GM23338 (cell line): ENCODE results near the gene SLC6A19.

ENCODE experiments used
- CREB1 ChIP-seq: fragments of 250-450 bp; sonication (Bioruptor Pico); IDR thresholded peaks from 2 replicates; pipeline ENCODE4 v1.5.0; 2020; ENCODE audit warnings: low read depth, mild to moderate bottlenecking, moderate library complexity
- ETS1 ChIP-seq: IDR thresholded peaks from 2 replicates; pipeline ENCODE4 v1.6.1; 2016; ENCODE audit warnings: antibody characterized with exemption
- EZH2 ChIP-seq: fragments of 200-600 bp; sonication (generic); IDR thresholded peaks from one replicate; pipeline ENCODE4 v1.8.0; 2017; ENCODE audit warnings: antibody characterized with exemption, mild to moderate bottlenecking, low read depth; ENCODE audit not compliant: unreplicated experiment
- EZH2phosphoT487 ChIP-seq: fragments of 200-600 bp; sonication (generic); IDR thresholded peaks from one replicate; pipeline ENCODE4 v1.8.1; 2018; ENCODE audit warnings: antibody characterized with exemption; ENCODE audit not compliant: unreplicated experiment
- JUNB ChIP-seq: IDR thresholded peaks from one replicate; pipeline ENCODE4 v1.6.1; 2016; ENCODE audit warnings: antibody characterized with exemption; ENCODE audit not compliant: unreplicated experiment
- NANOG ChIP-seq: IDR thresholded peaks from 2 replicates; pipeline ENCODE4 v1.6.1; 2016; ENCODE audit warnings: antibody characterized with exemption, borderline replicate concordance
- POLR2AphosphoS5 ChIP-seq: IDR thresholded peaks from 2 replicates; pipeline ENCODE4 v1.6.1; 2016; ENCODE audit warnings: antibody characterized with exemption, low read depth
- STAT1 ChIP-seq: IDR thresholded peaks from one replicate; pipeline ENCODE4 v1.6.1; 2016; ENCODE audit warnings: antibody characterized with exemption; ENCODE audit not compliant: unreplicated experiment
- ZNF114 ChIP-seq: fragments of 250-450 bp; sonication (Bioruptor Pico); IDR thresholded peaks from 2 replicates; pipeline ENCODE4 v1.5.0; 2020; ENCODE audit warnings: mild to moderate bottlenecking, moderate library complexity
- ZNF331 ChIP-seq: fragments of 250-450 bp; sonication (Bioruptor Pico); IDR thresholded peaks from 2 replicates; pipeline ENCODE4 v1.5.0; 2020; ENCODE audit warnings: low read depth, mild to moderate bottlenecking, moderate library complexity
- ZNF462 ChIP-seq: fragments of 250-450 bp; sonication (Bioruptor Pico); IDR thresholded peaks from 2 replicates; pipeline ENCODE4 v1.5.0; 2020; ENCODE audit warnings: mild to moderate bottlenecking, moderate library complexity
- TF ChIP-seq, protein P1 (sequence below), 2 experiments: fragments of 200-600 bp in 1 of 2; sonication (generic) in 1 of 2; conservative IDR thresholded peaks; 2 replicates each; pipeline versions ENCODE4 v1.5.1 to v1.6.1; 2016 to 2017; ENCODE audit warnings: antibody characterized with exemption in 2 of 2, low read depth in 2 of 2, mild to moderate bottlenecking in 2 of 2, moderate library complexity in 1 of 2
- TF ChIP-seq, protein P2 (sequence below): IDR thresholded peaks from one replicate; pipeline ENCODE4 v1.6.1; 2018; ENCODE audit warnings: antibody characterized with exemption; ENCODE audit not compliant: unreplicated experiment

GRCh38 chr5:1262381-1262780 is 61.0 kb downstream of the SLC6A19 start:
- TF ChIP-seq, protein P1, sequence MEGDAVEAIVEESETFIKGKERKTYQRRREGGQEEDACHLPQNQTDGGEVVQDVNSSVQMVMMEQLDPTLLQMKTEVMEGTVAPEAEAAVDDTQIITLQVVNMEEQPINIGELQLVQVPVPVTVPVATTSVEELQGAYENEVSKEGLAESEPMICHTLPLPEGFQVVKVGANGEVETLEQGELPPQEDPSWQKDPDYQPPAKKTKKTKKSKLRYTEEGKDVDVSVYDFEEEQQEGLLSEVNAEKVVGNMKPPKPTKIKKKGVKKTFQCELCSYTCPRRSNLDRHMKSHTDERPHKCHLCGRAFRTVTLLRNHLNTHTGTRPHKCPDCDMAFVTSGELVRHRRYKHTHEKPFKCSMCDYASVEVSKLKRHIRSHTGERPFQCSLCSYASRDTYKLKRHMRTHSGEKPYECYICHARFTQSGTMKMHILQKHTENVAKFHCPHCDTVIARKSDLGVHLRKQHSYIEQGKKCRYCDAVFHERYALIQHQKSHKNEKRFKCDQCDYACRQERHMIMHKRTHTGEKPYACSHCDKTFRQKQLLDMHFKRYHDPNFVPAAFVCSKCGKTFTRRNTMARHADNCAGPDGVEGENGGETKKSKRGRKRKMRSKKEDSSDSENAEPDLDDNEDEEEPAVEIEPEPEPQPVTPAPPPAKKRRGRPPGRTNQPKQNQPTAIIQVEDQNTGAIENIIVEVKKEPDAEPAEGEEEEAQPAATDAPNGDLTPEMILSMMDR (conservative IDR thresholded peaks at IDR 0.05; ENCODE audit: low read depth in 2 of 2), result no peak
- TF ChIP-seq EZH2phosphoT487 (no peak), EZH2 (no peak), JUNB (no peak), POLR2AphosphoS5 (no peak), CREB1 (CRISPR knock-in tag) (no peak), ZNF114 (CRISPR knock-in tag) (no peak), ZNF331 (CRISPR knock-in tag) (no peak), NANOG (no peak), STAT1 (no peak), ZNF462 (CRISPR knock-in tag) (no peak), ETS1 (no peak)
- TF ChIP-seq, protein P2, sequence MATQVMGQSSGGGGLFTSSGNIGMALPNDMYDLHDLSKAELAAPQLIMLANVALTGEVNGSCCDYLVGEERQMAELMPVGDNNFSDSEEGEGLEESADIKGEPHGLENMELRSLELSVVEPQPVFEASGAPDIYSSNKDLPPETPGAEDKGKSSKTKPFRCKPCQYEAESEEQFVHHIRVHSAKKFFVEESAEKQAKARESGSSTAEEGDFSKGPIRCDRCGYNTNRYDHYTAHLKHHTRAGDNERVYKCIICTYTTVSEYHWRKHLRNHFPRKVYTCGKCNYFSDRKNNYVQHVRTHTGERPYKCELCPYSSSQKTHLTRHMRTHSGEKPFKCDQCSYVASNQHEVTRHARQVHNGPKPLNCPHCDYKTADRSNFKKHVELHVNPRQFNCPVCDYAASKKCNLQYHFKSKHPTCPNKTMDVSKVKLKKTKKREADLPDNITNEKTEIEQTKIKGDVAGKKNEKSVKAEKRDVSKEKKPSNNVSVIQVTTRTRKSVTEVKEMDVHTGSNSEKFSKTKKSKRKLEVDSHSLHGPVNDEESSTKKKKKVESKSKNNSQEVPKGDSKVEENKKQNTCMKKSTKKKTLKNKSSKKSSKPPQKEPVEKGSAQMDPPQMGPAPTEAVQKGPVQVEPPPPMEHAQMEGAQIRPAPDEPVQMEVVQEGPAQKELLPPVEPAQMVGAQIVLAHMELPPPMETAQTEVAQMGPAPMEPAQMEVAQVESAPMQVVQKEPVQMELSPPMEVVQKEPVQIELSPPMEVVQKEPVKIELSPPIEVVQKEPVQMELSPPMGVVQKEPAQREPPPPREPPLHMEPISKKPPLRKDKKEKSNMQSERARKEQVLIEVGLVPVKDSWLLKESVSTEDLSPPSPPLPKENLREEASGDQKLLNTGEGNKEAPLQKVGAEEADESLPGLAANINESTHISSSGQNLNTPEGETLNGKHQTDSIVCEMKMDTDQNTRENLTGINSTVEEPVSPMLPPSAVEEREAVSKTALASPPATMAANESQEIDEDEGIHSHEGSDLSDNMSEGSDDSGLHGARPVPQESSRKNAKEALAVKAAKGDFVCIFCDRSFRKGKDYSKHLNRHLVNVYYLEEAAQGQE, result no peak
